GM12865 (cell line): ENCODE data around the gene OLFM1.

ENCODE experiments used
- DNase-seq: peaks from one replicate; pipeline ENCODE4 v3.0.0; 2010; ENCODE audit warnings: low read depth
- H3K4me3 ChIP-seq: 2 replicates; pipeline ENCODE4 v1.5.1; 2011; ENCODE audit warnings: mild to moderate bottlenecking, low read depth, low read length, control low read depth
- CTCF ChIP-seq: IDR thresholded peaks from 2 replicates; pipeline ENCODE4 v1.5.1; 2011; ENCODE audit warnings: low read length, control low read depth, low read depth, inconsistent platforms; ENCODE audit not compliant: insufficient read depth; ENCODE audit errors: missing control alignments

The OLFM1 gene

GRCh38 chr9:135139366-135139959 is 52.0 kb downstream of the OLFM1 start:
- no peak overlapping the region for H3K4me3 ChIP-seq
- no peak for TF ChIP-seq CTCF
- no peak for DNase-seq

- TF ChIP-seq CTCF = no peak
- DNase-seq = no peak
- no peak overlapping the region for H3K4me3 ChIP-seq
Measured at GRCh38 chr9:135141183-135141774, 53.8 kb downstream of the OLFM1 start.

- TF ChIP-seq CTCF = no peak
- no peak overlapping the region for H3K4me3 ChIP-seq
- no peak for DNase-seq
Measured at GRCh38 chr9:135144581-135145170, 57.2 kb downstream of the OLFM1 start.

- no peak for TF ChIP-seq CTCF
- H3K4me3 ChIP-seq = no peak overlapping the region
- no peak for DNase-seq
Measured at GRCh38 chr9:135145312-135145711, 57.8 kb downstream of the OLFM1 start.

- no peak for TF ChIP-seq CTCF
Measured at GRCh38 chr9:135146241-135146640, 58.8 kb downstream of the OLFM1 start.

GRCh38 chr9:135146766-135147473 is 59.5 kb downstream of the OLFM1 start:
- DNase-seq = no peak
- no peak overlapping the region for H3K4me3 ChIP-seq
- TF ChIP-seq CTCF = no peak

More at GRCh38 chr9:135146241-135146640, 58.8 kb downstream of the OLFM1 start:
- no peak for DNase-seq
- H3K4me3 ChIP-seq = no peak overlapping the region
